ENCODE data around the gene RABGAP1L. TPM values are rescaled to one million over a fixed set of nuclear protein-coding genes. Genes with fewer than 3 reads are reported as not detected.

The RABGAP1L gene
- total RNA-seq, 1 donor from 2014 or later: 46.0 TPM

DNA sequence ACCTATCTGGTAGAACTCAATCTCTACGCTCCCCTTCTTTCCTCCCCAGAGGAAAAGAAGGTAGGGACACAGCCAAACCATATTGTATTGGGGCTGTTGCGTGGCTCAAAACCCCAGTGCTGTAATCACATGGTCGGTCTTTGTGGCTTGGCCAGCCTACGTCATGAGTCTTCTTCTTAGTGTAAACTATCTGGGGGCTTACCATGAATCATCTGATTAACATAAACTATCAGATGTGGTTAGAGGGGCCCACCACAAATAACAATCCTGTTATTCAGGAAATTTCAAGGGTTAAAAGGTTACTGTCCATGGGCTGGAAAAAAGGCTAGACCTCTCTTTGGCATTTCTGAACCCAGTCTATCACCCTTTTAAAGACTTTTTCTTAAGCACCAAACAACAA is 238.9 kb downstream of the RABGAP1L start:
- no peaks in the 10 kb centered on the region for H3K4me1 ChIP-seq
- H3K27ac ChIP-seq: no peak overlapping the region
- H3K36me3 Mint-ChIP-seq: no peaks in the 10 kb centered on the region
- no peaks in the 10 kb centered on the region for H3K9me3 ChIP-seq (ENCODE audit: low read depth)
- no peaks in the 10 kb centered on the region for H4K20me1 ChIP-seq (ENCODE audit: low read depth)
- H3F3A ChIP-seq (ENCODE audit: low read depth): no peaks in the 10 kb centered on the region
- H3K4me3 ChIP-seq: no peak overlapping the region
- H3K4me2 ChIP-seq: no peak overlapping the region
- H3K27me3 ChIP-seq: no peaks in the 10 kb centered on the region
- no peaks in the 10 kb centered on the region for H3K79me2 ChIP-seq (ENCODE audit: low read depth)
- no peaks in the 10 kb centered on the region for H3K36me3 ChIP-seq
- no peak overlapping the region for H3K4me3 Mint-ChIP-seq
- peaks cover 4% of the 10 kb centered on the region for H3K27me3 Mint-ChIP-seq (ENCODE audit: insufficient read depth, low read depth)
- TF ChIP-seq, protein P1, sequence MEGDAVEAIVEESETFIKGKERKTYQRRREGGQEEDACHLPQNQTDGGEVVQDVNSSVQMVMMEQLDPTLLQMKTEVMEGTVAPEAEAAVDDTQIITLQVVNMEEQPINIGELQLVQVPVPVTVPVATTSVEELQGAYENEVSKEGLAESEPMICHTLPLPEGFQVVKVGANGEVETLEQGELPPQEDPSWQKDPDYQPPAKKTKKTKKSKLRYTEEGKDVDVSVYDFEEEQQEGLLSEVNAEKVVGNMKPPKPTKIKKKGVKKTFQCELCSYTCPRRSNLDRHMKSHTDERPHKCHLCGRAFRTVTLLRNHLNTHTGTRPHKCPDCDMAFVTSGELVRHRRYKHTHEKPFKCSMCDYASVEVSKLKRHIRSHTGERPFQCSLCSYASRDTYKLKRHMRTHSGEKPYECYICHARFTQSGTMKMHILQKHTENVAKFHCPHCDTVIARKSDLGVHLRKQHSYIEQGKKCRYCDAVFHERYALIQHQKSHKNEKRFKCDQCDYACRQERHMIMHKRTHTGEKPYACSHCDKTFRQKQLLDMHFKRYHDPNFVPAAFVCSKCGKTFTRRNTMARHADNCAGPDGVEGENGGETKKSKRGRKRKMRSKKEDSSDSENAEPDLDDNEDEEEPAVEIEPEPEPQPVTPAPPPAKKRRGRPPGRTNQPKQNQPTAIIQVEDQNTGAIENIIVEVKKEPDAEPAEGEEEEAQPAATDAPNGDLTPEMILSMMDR (IDR thresholded peaks at IDR 0.05): no peak
- TF ChIP-seq EZH2 (IDR thresholded peaks at IDR 0.05): no peak
- no peak for TF ChIP-seq EZH2phosphoT487 (IDR thresholded peaks at IDR 0.05)
- H3K27ac Mint-ChIP-seq: no peak overlapping the region
- H3K9me3 Mint-ChIP-seq: peaks cover 2% of the 10 kb centered on the region
- H3K9ac ChIP-seq: no peak overlapping the region
- no peak overlapping the region for H2AFZ ChIP-seq (replicated peaks)
- no peaks in the 10 kb centered on the region for H3K4me1 Mint-ChIP-seq
- no peak for DNase-seq (ENCODE audit: low spot score)

DNA sequence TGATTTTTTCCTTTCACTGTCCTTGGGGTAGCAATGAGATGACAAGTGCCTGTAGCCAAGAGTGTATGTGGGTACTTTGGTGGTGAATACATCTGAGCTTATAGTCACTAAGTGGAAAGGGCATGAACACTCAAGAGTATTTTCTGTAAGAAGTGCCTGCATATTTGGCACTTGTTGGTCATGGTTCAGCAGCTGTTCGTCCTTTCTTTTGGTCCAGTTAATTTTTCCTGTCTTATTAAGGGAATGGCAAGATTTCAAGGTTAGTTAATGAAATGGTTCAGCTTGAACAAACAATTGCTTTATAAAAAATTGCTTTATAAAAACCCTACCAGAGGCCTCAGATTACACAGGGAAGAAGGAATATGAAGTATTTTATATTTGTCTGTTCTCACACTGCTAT is 239.9 kb downstream of the RABGAP1L start:
- Histone ChIP-seq H3K4me2 (no peak overlapping the region), H3K79me2 (ENCODE audit: low read depth) (no peaks in the 10 kb centered on the region), H3K4me1 (no peaks in the 10 kb centered on the region), H3K4me3 (no peak overlapping the region), H3F3A (ENCODE audit: low read depth) (no peaks in the 10 kb centered on the region), H4K20me1 (ENCODE audit: low read depth) (no peaks in the 10 kb centered on the region), H2AFZ (replicated peaks) (no peak overlapping the region), H3K27me3 (no peaks in the 10 kb centered on the region), H3K9me3 (ENCODE audit: low read depth) (no peaks in the 10 kb centered on the region), H3K36me3 (no peaks in the 10 kb centered on the region), H3K27ac (no peak overlapping the region), H3K9ac (no peak overlapping the region)
- H3K36me3 Mint-ChIP-seq: no peaks in the 10 kb centered on the region
- H3K27ac Mint-ChIP-seq: no peak overlapping the region
- H3K27me3 Mint-ChIP-seq (ENCODE audit: insufficient read depth, low read depth): peaks cover 4% of the 10 kb centered on the region
- DNase-seq (ENCODE audit: low spot score): no peak
- H3K4me1 Mint-ChIP-seq: no peaks in the 10 kb centered on the region
- no peak overlapping the region for H3K4me3 Mint-ChIP-seq
- TF ChIP-seq EZH2 (IDR thresholded peaks at IDR 0.05) (no peak), EZH2phosphoT487 (IDR thresholded peaks at IDR 0.05) (no peak)
- TF ChIP-seq, protein P1 (IDR thresholded peaks at IDR 0.05): no peak
- H3K9me3 Mint-ChIP-seq: no peaks in the 10 kb centered on the region

DNA sequence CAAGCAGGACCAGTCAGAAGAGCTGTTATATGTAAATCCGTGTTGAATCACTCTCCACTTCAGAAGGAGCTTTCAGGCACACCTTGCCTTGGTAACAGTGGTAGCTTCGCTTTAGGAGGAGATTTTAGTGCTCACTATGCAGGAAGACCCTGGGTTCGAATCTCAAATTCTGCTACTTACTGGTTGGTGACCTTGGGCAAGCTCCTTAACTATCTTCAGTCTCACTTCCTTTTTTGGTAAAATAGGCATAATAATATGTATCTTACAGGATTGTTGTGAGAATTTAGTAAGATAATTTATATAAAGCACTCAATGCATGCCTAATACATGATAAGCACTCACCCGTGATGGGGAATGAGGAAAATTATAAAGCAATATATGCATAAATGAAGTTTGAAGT is 241.8 kb downstream of the RABGAP1L start:
- Mint-ChIP-seq H3K4me3 (no peak overlapping the region), H3K27me3 (ENCODE audit: insufficient read depth, low read depth) (peaks cover 4% of the 10 kb centered on the region), H3K9me3 (no peaks in the 10 kb centered on the region), H3K27ac (no peak overlapping the region), H3K36me3 (no peaks in the 10 kb centered on the region), H3K4me1 (no peaks in the 10 kb centered on the region)
- Histone ChIP-seq H3K79me2 (ENCODE audit: low read depth) (no peaks in the 10 kb centered on the region), H3K4me1 (no peaks in the 10 kb centered on the region), H3K4me2 (no peak overlapping the region), H3K9ac (no peak overlapping the region), H3K36me3 (no peaks in the 10 kb centered on the region), H3F3A (ENCODE audit: low read depth) (no peaks in the 10 kb centered on the region), H2AFZ (replicated peaks) (no peak overlapping the region), H3K27ac (no peak overlapping the region), H3K9me3 (ENCODE audit: low read depth) (no peaks in the 10 kb centered on the region), H3K4me3 (no peak overlapping the region), H3K27me3 (no peaks in the 10 kb centered on the region), H4K20me1 (ENCODE audit: low read depth) (no peaks in the 10 kb centered on the region)
- TF ChIP-seq, protein P1 (IDR thresholded peaks at IDR 0.05): no peak
- TF ChIP-seq EZH2 (IDR thresholded peaks at IDR 0.05) (no peak), EZH2phosphoT487 (IDR thresholded peaks at IDR 0.05) (no peak)
- no peak for DNase-seq (ENCODE audit: low spot score)
